ENCODE data around the gene SYNGR3. TPM values are rescaled to one million over a fixed set of nuclear protein-coding genes. Genes with fewer than 3 reads are reported as not detected.

SYNGR3 gene
- total and polyA plus RNA-seq, 2 of the 13 experiments (the other 11 are each of a cell fraction or from before 2014, with no cell fraction given) = 0.97 to 5.7 TPM

DNA sequence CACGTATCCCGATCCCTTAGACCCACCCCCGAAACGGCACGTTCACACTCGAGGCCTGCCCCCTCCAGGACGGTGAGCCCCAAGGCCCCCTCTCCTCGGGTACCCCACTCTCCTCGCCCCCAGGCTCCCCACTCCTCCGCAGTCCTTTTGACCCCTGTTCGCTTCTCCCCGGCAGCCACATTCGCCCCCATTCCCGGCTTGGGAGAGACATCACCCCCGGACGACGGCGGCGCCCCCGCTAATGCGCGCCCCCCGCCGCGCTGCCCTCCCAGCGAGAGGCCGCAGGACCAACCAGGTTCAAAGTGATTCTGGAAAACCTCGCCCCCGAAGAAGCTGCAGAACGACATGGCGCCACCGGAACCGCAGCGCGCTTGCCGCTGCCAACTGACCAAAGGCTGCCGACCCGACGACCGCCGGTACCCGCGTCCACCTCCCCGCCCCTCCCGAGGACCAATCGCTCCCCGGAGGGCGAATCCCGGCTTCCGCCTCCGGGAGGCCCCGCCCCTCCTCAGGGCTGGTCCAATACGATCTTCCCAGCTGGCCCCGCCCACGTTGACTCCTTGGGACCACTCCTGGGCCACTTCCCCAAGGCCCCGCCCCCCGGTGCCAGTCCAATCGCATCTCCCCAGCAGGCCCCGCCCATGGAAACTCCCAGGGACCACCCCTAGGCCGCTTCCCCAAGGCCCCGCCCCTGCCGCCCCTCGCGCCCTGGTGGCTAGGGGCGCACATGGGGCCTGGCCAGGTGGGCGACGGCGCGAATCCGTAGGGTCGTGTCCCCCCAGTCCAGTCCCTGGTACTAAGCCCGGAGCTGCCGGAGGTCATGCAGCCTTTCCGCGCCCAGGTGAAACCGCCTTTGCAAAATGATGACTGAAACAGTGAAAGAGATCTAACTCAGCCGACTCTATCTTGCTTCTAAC is 46.7 kb upstream of the SYNGR3 start, which contains the start of gene MSRB1 (continued):
- TF ChIP-seq RFX3 (CRISPR knock-in tag; IDR thresholded peaks at IDR 0.05) = no peak
- TF ChIP-seq XRCC5 (optimal IDR thresholded peaks at IDR 0.05; ENCODE audit: low read length) = peak; percentile 40
- TF ChIP-seq, protein P1, sequence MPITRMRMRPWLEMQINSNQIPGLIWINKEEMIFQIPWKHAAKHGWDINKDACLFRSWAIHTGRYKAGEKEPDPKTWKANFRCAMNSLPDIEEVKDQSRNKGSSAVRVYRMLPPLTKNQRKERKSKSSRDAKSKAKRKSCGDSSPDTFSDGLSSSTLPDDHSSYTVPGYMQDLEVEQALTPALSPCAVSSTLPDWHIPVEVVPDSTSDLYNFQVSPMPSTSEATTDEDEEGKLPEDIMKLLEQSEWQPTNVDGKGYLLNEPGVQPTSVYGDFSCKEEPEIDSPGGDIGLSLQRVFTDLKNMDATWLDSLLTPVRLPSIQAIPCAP (CRISPR knock-in tag; IDR thresholded peaks at IDR 0.05; ENCODE audit: low read depth) = 0 out of 2 replicates have a peak, but pooled peaks have one; percentile 54
- TF ChIP-seq, protein P2, sequence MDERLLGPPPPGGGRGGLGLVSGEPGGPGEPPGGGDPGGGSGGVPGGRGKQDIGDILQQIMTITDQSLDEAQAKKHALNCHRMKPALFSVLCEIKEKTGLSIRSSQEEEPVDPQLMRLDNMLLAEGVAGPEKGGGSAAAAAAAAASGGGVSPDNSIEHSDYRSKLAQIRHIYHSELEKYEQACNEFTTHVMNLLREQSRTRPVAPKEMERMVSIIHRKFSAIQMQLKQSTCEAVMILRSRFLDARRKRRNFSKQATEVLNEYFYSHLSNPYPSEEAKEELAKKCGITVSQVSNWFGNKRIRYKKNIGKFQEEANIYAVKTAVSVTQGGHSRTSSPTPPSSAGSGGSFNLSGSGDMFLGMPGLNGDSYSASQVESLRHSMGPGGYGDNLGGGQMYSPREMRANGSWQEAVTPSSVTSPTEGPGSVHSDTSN (CRISPR knock-in tag; IDR thresholded peaks at IDR 0.05) = no peak
- peak; percentile 36 for TF ChIP-seq MED8 (CRISPR knock-in tag; IDR thresholded peaks at IDR 0.05; ENCODE audit: insufficient replicate concordance)
- peak; percentile 68; the same call in 1 of the 2 replicates for TF ChIP-seq ZMAT3 (CRISPR knock-in tag; conservative IDR thresholded peaks at IDR 0.05)
- no peak for TF ChIP-seq RCOR2 (CRISPR knock-in tag; IDR thresholded peaks at IDR 0.05)
- TF ChIP-seq ZNF343 (CRISPR knock-in tag; IDR thresholded peaks at IDR 0.05) = peak; percentile 76
- TF ChIP-seq ZNF274 (CRISPR knock-in tag; IDR thresholded peaks at IDR 0.05) = peak; percentile 77; the same call in 1 of the 2 replicates
- peak; percentile 86; the same call in 1 of the 2 replicates for TF ChIP-seq ZNF879 (CRISPR knock-in tag; IDR thresholded peaks at IDR 0.05)
- TF ChIP-seq ZBTB7A (CRISPR knock-in tag; IDR thresholded peaks at IDR 0.05) = peak; percentile 76; the same call in 1 of the 2 replicates
- TF ChIP-seq, protein P3, sequence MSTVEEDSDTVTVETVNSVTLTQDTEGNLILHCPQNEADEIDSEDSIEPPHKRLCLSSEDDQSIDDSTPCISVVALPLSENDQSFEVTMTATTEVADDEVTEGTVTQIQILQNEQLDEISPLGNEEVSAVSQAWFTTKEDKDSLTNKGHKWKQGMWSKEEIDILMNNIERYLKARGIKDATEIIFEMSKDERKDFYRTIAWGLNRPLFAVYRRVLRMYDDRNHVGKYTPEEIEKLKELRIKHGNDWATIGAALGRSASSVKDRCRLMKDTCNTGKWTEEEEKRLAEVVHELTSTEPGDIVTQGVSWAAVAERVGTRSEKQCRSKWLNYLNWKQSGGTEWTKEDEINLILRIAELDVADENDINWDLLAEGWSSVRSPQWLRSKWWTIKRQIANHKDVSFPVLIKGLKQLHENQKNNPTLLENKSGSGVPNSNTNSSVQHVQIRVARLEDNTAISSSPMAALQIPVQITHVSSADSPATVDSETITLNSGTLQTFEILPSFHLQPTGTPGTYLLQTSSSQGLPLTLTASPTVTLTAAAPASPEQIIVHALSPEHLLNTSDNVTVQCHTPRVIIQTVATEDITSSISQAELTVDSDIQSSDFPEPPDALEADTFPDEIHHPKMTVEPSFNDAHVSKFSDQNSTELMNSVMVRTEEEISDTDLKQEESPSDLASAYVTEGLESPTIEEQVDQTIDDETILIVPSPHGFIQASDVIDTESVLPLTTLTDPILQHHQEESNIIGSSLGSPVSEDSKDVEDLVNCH (CRISPR knock-in tag; IDR thresholded peaks at IDR 0.05) = peak; percentile 34; the same call in 1 of the 2 replicates
- TF ChIP-seq SNRNP70 (IDR thresholded peaks at IDR 0.05; ENCODE audit: low read depth, low read length) = no peak
- no peak for TF ChIP-seq ISX (CRISPR knock-in tag; conservative IDR thresholded peaks at IDR 0.05)
- TF ChIP-seq ZNF20 (CRISPR knock-in tag; IDR thresholded peaks at IDR 0.05) = 0 out of 2 replicates have a peak, but pooled peaks have one; percentile 68
- no peak for TF ChIP-seq MBD4 (IDR thresholded peaks at IDR 0.05; ENCODE audit: borderline replicate concordance, low read length)
- peak; percentile 18; the same call in 1 of the 2 replicates for TF ChIP-seq GATAD2A (CRISPR knock-in tag; IDR thresholded peaks at IDR 0.05)
- peak; percentile 96 for TF ChIP-seq RBFOX2 (IDR thresholded peaks at IDR 0.05; ENCODE audit: low read depth, low read length)
- no peak; the same call in 1 of the 2 replicates for TF ChIP-seq FOXA3 (CRISPR knock-in tag; IDR thresholded peaks at IDR 0.05)
- 0 out of 2 replicates have a peak, but pooled peaks have one; percentile 1 for TF ChIP-seq ZNF775 (CRISPR knock-in tag; IDR thresholded peaks at IDR 0.05; ENCODE audit: borderline replicate concordance)
- TF ChIP-seq SRSF4 (IDR thresholded peaks at IDR 0.05; ENCODE audit: low read depth, low read length, poor library complexity, severe bottlenecking) = no peak
- no peak; the same call in 1 of the 2 replicates for TF ChIP-seq ZNF234 (CRISPR knock-in tag; conservative IDR thresholded peaks at IDR 0.05)
- TF ChIP-seq SOX13 (IDR thresholded peaks at IDR 0.05) = 0 out of 2 replicates have a peak, but pooled peaks have one; percentile 15
- no peak for TF ChIP-seq SOX13 (CRISPR knock-in tag; conservative IDR thresholded peaks at IDR 0.05 in 1 of 2, IDR thresholded peaks at IDR 0.05 in 1 of 2)
- TF ChIP-seq ISL2 (CRISPR knock-in tag; IDR thresholded peaks at IDR 0.05) = peak; percentile 59; the same call in 1 of the 2 replicates
- no peak for TF ChIP-seq LCORL (IDR thresholded peaks at IDR 0.05)
- 0 out of 2 replicates have a peak, but pooled peaks have one; percentile 38 for TF ChIP-seq LCORL (CRISPR knock-in tag; IDR thresholded peaks at IDR 0.05)

Data from HepG2 (cell line).